Neural cell (in vitro differentiated cells): ENCODE data around the gene MAP3K14.

ENCODE experiments used
- CTCF ChIP-seq: fragments of 450-650 bp; IDR thresholded peaks from 2 replicates; pipeline ENCODE4 v1.5.1; 2014; ENCODE audit warnings: antibody characterized with exemption, mild to moderate bottlenecking, moderate library complexity; ENCODE audit not compliant: poor library complexity, severe bottlenecking
- EP300 ChIP-seq: fragments of 450-650 bp; conservative IDR thresholded peaks from 2 replicates; pipeline ENCODE4 v1.6.1; 2014; ENCODE audit warnings: antibody characterized with exemption, mild to moderate bottlenecking, moderate library complexity; ENCODE audit not compliant: poor library complexity, severe bottlenecking
- MXI1 ChIP-seq: fragments of 450-650 bp; conservative IDR thresholded peaks from 2 replicates; pipeline ENCODE4 v1.6.1; 2014; ENCODE audit warnings: antibody characterized with exemption, mild to moderate bottlenecking; ENCODE audit not compliant: poor library complexity, severe bottlenecking
- POLR2AphosphoS5 ChIP-seq: IDR thresholded peaks from 2 replicates; pipeline ENCODE4 v1.6.1; 2012

- TF ChIP-seq POLR2AphosphoS5 (no peak), CTCF (no peak), MXI1 (no peak), EP300 (no peak)
Measured at GRCh38 chr17:45276031-45276430, 40.8 kb downstream of the MAP3K14 start.
